Vagina (tissue), 2 donors: ENCODE measurements around the gene HOXB6.

Source experiments
- POLR2A ChIP-seq, 2 donors: fragments of 450-650 bp; IDR thresholded peaks; one replicate each; pipeline ENCODE4 v1.6.1; 2017; ENCODE audit warnings: antibody characterized with exemption in 2 of 2, mild to moderate bottlenecking in 2 of 2, moderate library complexity in 2 of 2
- POLR2AphosphoS5 ChIP-seq, 2 donors: sonication (generic); formaldehyde crosslinking; IDR thresholded peaks; one replicate each; pipeline ENCODE4 v1.9.0; 2017; ENCODE audit warnings: antibody characterized with exemption in 2 of 2, mild to moderate bottlenecking in 2 of 2, low read depth in 1 of 2; ENCODE audit not compliant: insufficient read depth in 1 of 2
- TF ChIP-seq, protein P1 (sequence below), 3 experiments: fragments of 450-650 bp in 2 of 3; fragments of 200-600 bp in 1 of 3; sonication (generic) in 1 of 3; IDR thresholded peaks; one replicate each; pipeline ENCODE4 v1.5.1; 2017 to 2019; ENCODE audit warnings: antibody characterized with exemption in 3 of 3, mild to moderate bottlenecking in 2 of 3, moderate library complexity in 2 of 3

DNA sequence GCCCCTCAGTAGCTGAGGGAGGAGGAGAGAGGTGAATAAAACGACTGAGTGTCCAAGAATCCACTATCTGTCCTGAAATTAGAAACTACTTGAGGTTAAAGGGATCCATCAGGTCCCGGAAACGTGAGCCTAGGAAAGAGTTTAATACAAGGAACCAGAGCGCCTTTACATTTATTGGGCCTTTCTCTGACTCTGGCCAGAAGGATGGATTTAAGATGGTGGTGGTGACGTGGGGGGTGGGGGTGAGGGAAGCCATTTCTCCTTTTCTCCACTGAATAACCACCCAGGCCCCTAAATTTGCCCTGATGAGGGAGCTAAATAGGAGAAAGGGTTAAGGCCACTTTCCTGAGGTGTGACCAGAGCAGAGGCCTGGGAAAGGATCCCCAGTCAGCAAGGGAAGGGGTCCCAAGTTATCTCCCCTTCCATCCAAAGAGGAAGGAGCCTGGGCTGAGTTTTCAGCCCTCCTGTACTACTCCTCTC, 22.4 kb upstream of the HOXB6 start:
- TF ChIP-seq, protein P1, sequence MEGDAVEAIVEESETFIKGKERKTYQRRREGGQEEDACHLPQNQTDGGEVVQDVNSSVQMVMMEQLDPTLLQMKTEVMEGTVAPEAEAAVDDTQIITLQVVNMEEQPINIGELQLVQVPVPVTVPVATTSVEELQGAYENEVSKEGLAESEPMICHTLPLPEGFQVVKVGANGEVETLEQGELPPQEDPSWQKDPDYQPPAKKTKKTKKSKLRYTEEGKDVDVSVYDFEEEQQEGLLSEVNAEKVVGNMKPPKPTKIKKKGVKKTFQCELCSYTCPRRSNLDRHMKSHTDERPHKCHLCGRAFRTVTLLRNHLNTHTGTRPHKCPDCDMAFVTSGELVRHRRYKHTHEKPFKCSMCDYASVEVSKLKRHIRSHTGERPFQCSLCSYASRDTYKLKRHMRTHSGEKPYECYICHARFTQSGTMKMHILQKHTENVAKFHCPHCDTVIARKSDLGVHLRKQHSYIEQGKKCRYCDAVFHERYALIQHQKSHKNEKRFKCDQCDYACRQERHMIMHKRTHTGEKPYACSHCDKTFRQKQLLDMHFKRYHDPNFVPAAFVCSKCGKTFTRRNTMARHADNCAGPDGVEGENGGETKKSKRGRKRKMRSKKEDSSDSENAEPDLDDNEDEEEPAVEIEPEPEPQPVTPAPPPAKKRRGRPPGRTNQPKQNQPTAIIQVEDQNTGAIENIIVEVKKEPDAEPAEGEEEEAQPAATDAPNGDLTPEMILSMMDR (IDR thresholded peaks at IDR 0.05) = no peak
- no peak for TF ChIP-seq POLR2A (IDR thresholded peaks at IDR 0.05)
- no peak for TF ChIP-seq POLR2AphosphoS5 (IDR thresholded peaks at IDR 0.05; ENCODE audit: insufficient read depth in 1 of 2, low read depth in 1 of 2)
